Activated T-helper 1 cell treated with anti-CD3 and anti-CD28 coated beads, Interleukin-12 subunit alpha, Interleukin-12 subunit beta, Interleukin-2, Interleukin-4 antibody, amounts not matched to agents 30 ng/mL and 10 ng/mL and 1 ng/mL, durations not matched to agents 14 hours and 24 hours and 36 hours (primary cell): Measurements from ENCODE around the gene USP15. TPM values are rescaled to one million over a fixed set of nuclear protein-coding genes. Genes with fewer than 3 reads are reported as not detected.

Experiments
- DNase-seq: peaks from one replicate; pipeline ENCODE4 v3.0.0; 2021; ENCODE audit warnings: low spot score
- H3K27ac Mint-ChIP-seq: one replicate; pipeline ENCODE4 v1.8.0; 2021; ENCODE audit warnings: mild to moderate bottlenecking, mixed read lengths
- H3K27me3 Mint-ChIP-seq: one replicate; pipeline ENCODE4 v1.8.0; 2022; ENCODE audit warnings: mild to moderate bottlenecking, moderate library complexity, mixed read lengths; ENCODE audit not compliant: insufficient read depth
- H3K36me3 Mint-ChIP-seq: one replicate; pipeline ENCODE4 v1.8.0; 2021; ENCODE audit warnings: low read depth, mixed read lengths
- H3K4me1 Mint-ChIP-seq: one replicate; pipeline ENCODE4 v1.8.0; 2021; ENCODE audit warnings: low read depth, mixed read lengths
- H3K4me3 Mint-ChIP-seq: one replicate; pipeline ENCODE4 v1.8.0; 2021; ENCODE audit warnings: mild to moderate bottlenecking, moderate library complexity, mixed read lengths
- H3K9me3 Mint-ChIP-seq: one replicate; pipeline ENCODE4 v1.8.0; 2021; ENCODE audit warnings: mixed read lengths
- intact Hi-C: fragments of 100-400 bp; cut with micrococcal nuclease; formaldehyde crosslinking; loops from one replicate; pipeline ENCODE4 v1.15.1; 2024
- total RNA-seq: library from RNA; stranded (reverse); gene quantifications from 2 replicates; pipeline ENCODE4 v1.2.3, GENCODE V29; 2022

Gene USP15
- total RNA-seq, 1 donor from 2014 or later: 100 TPM

DNA sequence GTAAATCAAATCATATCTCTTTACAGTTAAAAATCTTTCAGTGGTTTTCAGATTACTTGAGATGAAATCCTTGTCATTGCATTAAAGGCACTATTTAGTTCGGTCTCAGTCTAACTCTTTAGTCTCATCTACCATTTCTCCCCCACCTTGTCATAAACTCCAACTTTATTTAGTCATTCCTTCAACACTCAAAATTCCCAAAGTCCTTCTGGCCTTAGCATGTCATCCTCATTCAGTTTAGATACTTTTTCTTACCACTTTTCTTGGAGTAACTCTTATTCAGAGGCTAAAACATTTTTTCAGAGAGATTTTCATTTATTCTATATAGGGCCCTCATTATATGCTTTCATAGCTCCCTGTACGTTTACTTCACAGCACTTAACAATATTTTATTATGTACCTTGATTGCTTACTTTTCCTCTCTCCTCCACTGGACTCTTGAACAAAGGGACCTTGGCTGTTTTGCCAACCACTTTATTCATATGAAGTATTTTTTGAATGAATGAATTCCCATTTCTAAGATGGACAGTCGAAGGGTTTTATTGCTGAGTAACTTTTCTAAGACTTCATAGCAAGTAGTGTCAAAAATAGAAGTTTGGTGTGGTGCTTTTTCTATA is 12.8 kb downstream of the USP15 start:
- no peaks in the 10 kb centered on the region for H3K9me3 Mint-ChIP-seq
- intact Hi-C loops: loop anchor here (1.0 to 2.0 kb wide), 2 partner anchors 9 to 14 kb away; no protein-coding TSS in a partner anchor
- peaks cover 78% of the 10 kb centered on the region for H3K4me1 Mint-ChIP-seq
- DNase-seq: no peak
- no peaks in the 10 kb centered on the region for H3K27me3 Mint-ChIP-seq
- H3K27ac Mint-ChIP-seq: no peak overlapping the region
- peak overlapping the region; percentile 23 for H3K4me3 Mint-ChIP-seq
- peaks cover 23% of the 10 kb centered on the region for H3K36me3 Mint-ChIP-seq

- Mint-ChIP-seq H3K27ac (no peak overlapping the region), H3K4me1 (peaks cover 72% of the 10 kb centered on the region)
- intact Hi-C loops: loop anchor here (1.0 to 2.0 kb wide), 2 partner anchors 10 to 13 kb away; no protein-coding TSS in a partner anchor
These were observed 13.6 kb downstream of the USP15 start for GRCh38 chr12:62273724-62274380.

GRCh38 chr12:62278022-62278421 is 17.8 kb downstream of the USP15 start:
- Mint-ChIP-seq H3K27me3 (no peaks in the 10 kb centered on the region), H3K4me1 (peaks cover 74% of the 10 kb centered on the region), H3K4me3 (no peak overlapping the region), H3K36me3 (peaks cover 27% of the 10 kb centered on the region), H3K27ac (no peak overlapping the region), H3K9me3 (no peaks in the 10 kb centered on the region)
- intact Hi-C loops: no loop called here
- DNase-seq: no peak

More at GRCh38 chr12:62273724-62274380, 13.6 kb downstream of the USP15 start:
- H3K9me3 Mint-ChIP-seq: no peaks in the 10 kb centered on the region
- H3K36me3 Mint-ChIP-seq: peaks cover 23% of the 10 kb centered on the region
- H3K4me3 Mint-ChIP-seq: no peak overlapping the region
- H3K27me3 Mint-ChIP-seq: no peaks in the 10 kb centered on the region
- no peak for DNase-seq

- no peak overlapping the region for H3K4me3 Mint-ChIP-seq
- H3K9me3 Mint-ChIP-seq: no peaks in the 10 kb centered on the region
- intact Hi-C loops: no loop called here
- H3K36me3 Mint-ChIP-seq: peaks cover 27% of the 10 kb centered on the region
- no peaks in the 10 kb centered on the region for H3K27me3 Mint-ChIP-seq
- no peak overlapping the region for H3K27ac Mint-ChIP-seq
- peaks cover 69% of the 10 kb centered on the region for H3K4me1 Mint-ChIP-seq
- DNase-seq: no peak
These were observed 18.9 kb downstream of the USP15 start for GRCh38 chr12:62279058-62279457.

DNA sequence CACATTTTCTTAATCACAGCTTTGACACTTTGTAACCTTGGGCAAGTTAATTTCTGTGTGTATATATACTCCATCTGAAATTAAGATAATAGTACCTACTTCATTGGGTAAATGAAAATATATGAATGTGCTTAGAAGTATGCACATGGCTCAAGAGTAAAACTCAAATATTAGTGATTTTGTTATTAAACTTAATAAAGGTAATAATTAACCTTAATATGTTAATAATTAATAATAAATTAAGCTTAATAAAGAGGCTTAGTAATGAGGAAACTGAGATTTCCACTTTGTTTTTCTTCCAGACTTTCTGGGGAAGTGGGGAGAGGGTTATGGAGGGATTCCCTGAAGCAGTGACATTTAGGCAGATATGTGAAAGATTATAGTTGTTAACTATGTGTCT is 19.8 kb downstream of the USP15 start:
- peaks cover 24% of the 10 kb centered on the region for H3K36me3 Mint-ChIP-seq
- H3K27me3 Mint-ChIP-seq: no peaks in the 10 kb centered on the region
- DNase-seq: no peak
- peaks cover 66% of the 10 kb centered on the region for H3K4me1 Mint-ChIP-seq
- H3K4me3 Mint-ChIP-seq: no peak overlapping the region
- no peak overlapping the region for H3K27ac Mint-ChIP-seq
- no peaks in the 10 kb centered on the region for H3K9me3 Mint-ChIP-seq
- intact Hi-C loops: no loop called here

DNA sequence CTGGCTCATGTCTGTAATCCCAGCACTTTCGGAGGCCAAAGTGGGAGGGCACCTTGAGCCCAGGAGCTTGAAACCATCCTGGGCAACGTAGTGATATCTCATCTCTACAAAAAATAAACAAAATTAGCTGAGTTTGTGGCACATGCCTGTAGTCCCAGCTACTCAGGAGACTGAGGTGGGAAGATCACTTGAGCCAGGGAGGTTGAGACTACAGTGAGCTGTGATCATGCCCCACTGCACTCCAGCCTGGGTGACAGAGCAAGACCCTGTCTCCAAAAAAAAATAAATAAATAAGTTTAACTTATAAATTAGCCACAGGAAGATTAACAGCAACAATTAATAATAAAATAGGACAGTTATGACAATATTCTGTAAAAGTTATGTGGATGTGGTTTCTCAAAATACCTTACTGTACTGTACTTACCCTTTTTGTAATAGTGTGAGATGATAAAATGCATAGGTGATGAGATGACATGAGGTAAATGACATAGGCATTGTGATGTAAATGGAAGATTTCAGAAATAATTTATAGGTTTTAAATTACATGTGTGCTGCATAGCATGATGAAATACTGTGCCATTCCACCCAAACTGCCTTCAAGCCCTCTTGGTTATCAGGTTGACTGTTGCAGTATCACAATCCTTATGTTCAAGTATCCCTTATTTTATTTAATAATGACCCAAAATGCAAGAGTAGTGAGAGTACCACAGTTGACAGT is 22.0 kb downstream of the USP15 start:
- peaks cover 12% of the 10 kb centered on the region for H3K9me3 Mint-ChIP-seq
- H3K36me3 Mint-ChIP-seq: peaks cover 32% of the 10 kb centered on the region
- no peak overlapping the region for H3K27ac Mint-ChIP-seq
- no peak overlapping the region for H3K4me3 Mint-ChIP-seq
- DNase-seq: no peak
- H3K27me3 Mint-ChIP-seq: no peaks in the 10 kb centered on the region
- intact Hi-C loops: loop anchor here (2.0 kb wide), 1 partner anchor 19 kb away; no protein-coding TSS in a partner anchor
- peaks cover 72% of the 10 kb centered on the region for H3K4me1 Mint-ChIP-seq

DNA sequence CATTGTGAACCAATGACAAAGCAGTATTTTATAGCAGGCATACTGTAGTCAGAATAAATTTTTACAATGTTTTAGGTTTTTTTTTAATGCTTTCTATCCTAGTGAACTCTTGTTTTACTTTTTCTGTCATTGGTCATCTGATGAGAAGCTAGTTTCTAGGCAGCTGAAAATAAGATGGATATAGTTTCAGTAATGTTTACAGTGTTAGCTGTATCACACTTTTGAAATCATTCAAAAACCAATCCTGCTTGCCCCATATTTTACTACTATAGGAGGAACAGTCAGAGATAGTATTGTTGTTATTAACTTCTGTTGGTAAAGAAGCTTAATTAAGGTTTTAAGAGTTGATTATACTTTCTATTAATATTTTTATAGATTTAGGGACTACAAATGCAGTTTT is 24.5 kb downstream of the USP15 start:
- Mint-ChIP-seq H3K4me1 (peaks cover 87% of the 10 kb centered on the region), H3K9me3 (peaks cover 24% of the 10 kb centered on the region), H3K27me3 (no peaks in the 10 kb centered on the region), H3K4me3 (no peak overlapping the region), H3K27ac (no peak overlapping the region), H3K36me3 (peaks cover 42% of the 10 kb centered on the region)
- no peak for DNase-seq
- intact Hi-C loops: loop anchor here (1.0 to 2.0 kb wide), 2 partner anchors 8 to 20 kb away; no protein-coding TSS in a partner anchor

- intact Hi-C loops: loop anchor here (2.0 kb wide), 1 partner anchor 20 kb away; no protein-coding TSS in a partner anchor
- Mint-ChIP-seq H3K4me3 (no peak overlapping the region), H3K27me3 (no peaks in the 10 kb centered on the region), H3K9me3 (peaks cover 29% of the 10 kb centered on the region), H3K4me1 (peaks cover 87% of the 10 kb centered on the region), H3K27ac (peak overlapping the region; percentile 8), H3K36me3 (peaks cover 44% of the 10 kb centered on the region)
- DNase-seq: no peak
These were observed 25.1 kb downstream of the USP15 start for GRCh38 chr12:62285284-62285683.

DNA sequence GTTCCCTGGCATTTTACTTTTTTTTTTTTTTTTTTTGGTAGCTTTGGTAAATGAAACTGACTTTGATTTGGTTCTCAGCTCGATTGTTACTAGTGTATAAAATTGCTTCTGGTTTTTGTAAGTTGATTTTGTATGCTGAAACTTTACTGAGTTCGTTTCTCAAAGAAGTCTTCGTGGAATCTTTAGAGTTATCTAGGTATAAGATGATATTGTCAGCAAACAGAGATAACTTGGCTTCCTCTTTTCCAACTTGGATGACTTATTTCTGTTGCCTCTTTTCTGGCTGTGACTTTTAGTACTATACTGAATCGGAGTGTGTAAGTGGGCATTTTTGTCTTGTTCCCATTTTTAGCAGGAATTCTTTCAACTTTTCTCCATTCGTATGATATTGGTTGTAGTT is 28.1 kb downstream of the USP15 start:
- Mint-ChIP-seq H3K9me3 (peaks cover 37% of the 10 kb centered on the region), H3K4me3 (peak overlapping the region; percentile 1), H3K4me1 (peaks cover 87% of the 10 kb centered on the region), H3K27me3 (no peaks in the 10 kb centered on the region), H3K36me3 (peaks cover 54% of the 10 kb centered on the region), H3K27ac (no peak overlapping the region)
- intact Hi-C loops: no loop called here
- DNase-seq: no peak

DNA sequence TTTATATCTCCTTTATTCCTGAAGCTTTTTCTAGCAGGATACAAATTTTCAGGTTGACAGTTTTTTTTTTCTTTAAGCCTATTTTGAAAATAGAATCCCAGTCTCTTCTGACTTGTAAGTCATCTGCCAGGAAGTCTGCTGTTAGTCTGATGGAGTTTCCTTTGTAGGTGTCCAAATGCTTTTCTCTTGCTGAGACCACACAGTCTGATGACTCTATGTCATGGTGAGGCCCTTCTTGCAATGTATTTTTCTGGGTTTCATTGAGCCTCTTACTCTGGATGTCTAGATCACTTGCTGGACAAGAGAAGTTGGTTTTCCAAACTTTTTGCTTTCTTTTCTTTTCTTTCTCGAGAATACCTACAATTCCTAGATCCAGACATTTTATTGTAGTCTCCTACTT is 30.6 kb downstream of the USP15 start:
- Mint-ChIP-seq H3K9me3 (peaks cover 29% of the 10 kb centered on the region), H3K4me3 (peak overlapping the region; percentile 2), H3K27ac (peak overlapping the region; percentile 49), H3K4me1 (peaks cover 83% of the 10 kb centered on the region), H3K27me3 (no peaks in the 10 kb centered on the region), H3K36me3 (peaks cover 57% of the 10 kb centered on the region)
- intact Hi-C loops: loop anchor here (2.0 kb wide), 2 partner anchors 16 to 30 kb away; partner anchors contain the start of gene USP15
- no peak for DNase-seq

DNA sequence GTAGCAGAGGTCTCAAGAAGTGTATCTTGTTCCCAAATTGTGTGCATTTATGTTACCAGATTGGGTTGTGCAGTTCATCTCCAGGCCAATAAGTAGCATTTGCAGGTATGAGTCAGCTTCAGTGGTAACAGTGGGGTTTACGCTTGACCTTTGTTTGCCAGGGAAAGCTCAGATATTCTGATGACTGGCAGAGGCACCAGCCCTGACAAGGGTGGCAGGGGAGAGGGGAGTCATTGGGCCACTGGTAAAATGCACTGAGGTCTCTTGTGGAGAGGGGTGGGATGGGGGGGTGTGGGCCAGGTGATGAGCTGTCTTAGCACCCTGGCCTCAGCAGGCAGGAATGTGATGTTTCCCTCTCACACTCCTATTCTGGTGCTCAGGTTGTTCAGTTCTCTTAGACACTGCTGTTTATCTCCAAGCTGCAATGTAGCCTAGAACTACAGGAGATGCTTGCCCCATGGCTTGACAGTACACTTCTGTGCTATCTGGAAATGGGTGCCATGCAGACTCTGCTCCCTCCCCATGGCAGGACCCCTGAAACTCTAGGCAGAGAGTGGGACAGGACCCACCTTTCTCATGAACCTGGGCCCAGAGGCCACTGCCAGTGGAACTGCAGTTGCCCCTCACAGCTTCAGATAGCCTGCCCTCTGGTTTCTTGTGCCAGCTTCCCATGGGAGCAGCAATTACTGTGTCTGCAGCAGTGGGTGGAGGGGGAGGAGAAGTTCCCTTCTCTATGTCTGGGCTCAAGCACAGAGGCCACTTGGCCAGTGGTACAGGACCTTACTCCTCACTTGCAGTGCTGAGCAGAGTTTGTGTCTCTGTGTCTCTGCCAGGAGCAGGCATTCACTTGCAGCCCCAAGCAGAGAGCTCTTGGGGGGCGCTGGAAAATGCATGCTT is 31.9 kb downstream of the USP15 start:
- intact Hi-C loops: loop anchor here (2.0 kb wide), 2 partner anchors 15 to 31 kb away; partner anchors contain the start of gene USP15
- no peak overlapping the region for H3K4me3 Mint-ChIP-seq
- peak overlapping the region; percentile 57 for H3K27ac Mint-ChIP-seq
- peaks cover 58% of the 10 kb centered on the region for H3K36me3 Mint-ChIP-seq
- no peak for DNase-seq
- H3K27me3 Mint-ChIP-seq: no peaks in the 10 kb centered on the region
- peaks cover 25% of the 10 kb centered on the region for H3K9me3 Mint-ChIP-seq
- H3K4me1 Mint-ChIP-seq: peaks cover 86% of the 10 kb centered on the region

DNA sequence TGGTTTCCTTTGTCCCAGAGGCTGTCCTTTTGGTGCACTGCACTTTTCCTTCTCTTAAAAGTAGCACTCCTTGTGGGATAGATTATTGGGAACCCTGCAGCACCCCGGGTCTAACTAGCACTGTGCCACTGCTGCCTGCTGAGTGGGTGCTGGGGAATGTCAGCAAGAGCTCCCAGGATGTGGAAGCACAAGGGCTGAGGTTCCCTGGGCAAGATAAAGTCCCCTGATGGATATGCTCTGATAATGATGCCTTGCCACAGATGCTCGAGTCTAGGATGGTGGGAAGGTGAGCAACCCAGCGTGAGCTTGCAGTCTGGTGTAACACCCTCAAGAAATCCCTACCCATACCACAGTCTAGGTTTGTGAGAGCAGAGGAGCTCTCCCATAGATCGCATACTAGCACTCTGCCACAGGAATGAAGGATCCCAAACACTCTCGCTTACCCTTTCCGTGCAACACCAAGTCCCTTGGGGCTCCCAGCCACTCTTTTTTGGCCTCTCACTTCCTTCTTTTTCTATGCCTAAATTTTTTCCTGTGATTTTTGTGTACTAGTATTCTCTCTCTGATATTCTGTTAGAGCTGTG is 32.6 kb downstream of the USP15 start:
- Mint-ChIP-seq H3K4me1 (peaks cover 81% of the 10 kb centered on the region), H3K36me3 (peaks cover 63% of the 10 kb centered on the region), H3K27me3 (no peaks in the 10 kb centered on the region), H3K27ac (peak overlapping the region; percentile 68), H3K9me3 (peaks cover 25% of the 10 kb centered on the region), H3K4me3 (no peak overlapping the region)
- intact Hi-C loops: no loop called here
- no peak for DNase-seq
